Ovary (tissue), 3 donors: ENCODE data around the gene ATXN7.

Source experiments
- EP300 ChIP-seq: sonication (generic); formaldehyde crosslinking; IDR thresholded peaks from one replicate; pipeline ENCODE4 v1.6.1; 2017; ENCODE audit warnings: antibody characterized with exemption
- TF ChIP-seq, protein P1 (sequence below), 3 donors: fragments of 450-650 bp in 2 of 3; fragments of 200-600 bp in 1 of 3; IDR thresholded peaks; one replicate each; pipeline versions ENCODE4 v1.5.1 to v1.8.0; 2016 to 2022; ENCODE audit warnings: antibody characterized with exemption in 3 of 3, mild to moderate bottlenecking in 1 of 3
- donor health status: DM: no; HTN: no; CAD: no.

DNA sequence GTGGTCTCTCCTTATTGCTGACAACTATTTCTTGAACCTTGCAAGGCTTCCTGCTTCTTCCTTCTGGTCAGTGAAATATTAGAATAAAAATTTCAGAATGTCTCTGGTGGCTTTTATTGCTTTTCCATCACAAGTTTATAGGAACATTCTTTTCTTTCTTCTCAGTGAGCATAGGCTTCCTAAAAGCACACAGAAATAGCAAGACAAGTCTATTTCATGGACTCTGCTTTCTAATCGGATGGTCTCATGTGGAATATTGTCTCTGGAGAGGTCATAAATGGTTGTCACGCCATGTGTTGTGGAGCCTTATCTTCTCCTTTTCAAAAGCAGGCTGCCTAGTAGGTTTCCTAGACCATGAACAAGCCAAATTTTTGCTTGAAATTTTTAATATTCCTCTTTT is 169.4 kb downstream of the ATXN7 start:
- TF ChIP-seq, protein P1, sequence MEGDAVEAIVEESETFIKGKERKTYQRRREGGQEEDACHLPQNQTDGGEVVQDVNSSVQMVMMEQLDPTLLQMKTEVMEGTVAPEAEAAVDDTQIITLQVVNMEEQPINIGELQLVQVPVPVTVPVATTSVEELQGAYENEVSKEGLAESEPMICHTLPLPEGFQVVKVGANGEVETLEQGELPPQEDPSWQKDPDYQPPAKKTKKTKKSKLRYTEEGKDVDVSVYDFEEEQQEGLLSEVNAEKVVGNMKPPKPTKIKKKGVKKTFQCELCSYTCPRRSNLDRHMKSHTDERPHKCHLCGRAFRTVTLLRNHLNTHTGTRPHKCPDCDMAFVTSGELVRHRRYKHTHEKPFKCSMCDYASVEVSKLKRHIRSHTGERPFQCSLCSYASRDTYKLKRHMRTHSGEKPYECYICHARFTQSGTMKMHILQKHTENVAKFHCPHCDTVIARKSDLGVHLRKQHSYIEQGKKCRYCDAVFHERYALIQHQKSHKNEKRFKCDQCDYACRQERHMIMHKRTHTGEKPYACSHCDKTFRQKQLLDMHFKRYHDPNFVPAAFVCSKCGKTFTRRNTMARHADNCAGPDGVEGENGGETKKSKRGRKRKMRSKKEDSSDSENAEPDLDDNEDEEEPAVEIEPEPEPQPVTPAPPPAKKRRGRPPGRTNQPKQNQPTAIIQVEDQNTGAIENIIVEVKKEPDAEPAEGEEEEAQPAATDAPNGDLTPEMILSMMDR (IDR thresholded peaks at IDR 0.05): no peak
- no peak for TF ChIP-seq EP300
